Renal cortical epithelial cell (primary cell): Measurements from ENCODE around the gene LUC7L2. TPM values are rescaled to one million over a fixed set of nuclear protein-coding genes. Genes with fewer than 3 reads are reported as not detected.
"Not testable (repeated sequence)": the region's sequence is repeated elsewhere in the genome, so short reads cannot be mapped to it uniquely, and the experiment has no call there.

ENCODE experiments used
- DNase-seq: peaks from one replicate; pipeline ENCODE4 v3.0.0-alpha.2; 2011; ENCODE audit warnings: low read depth
- total RNA-seq: library from RNA; depleted of rRNA; stranded (reverse); fragments of >200 nt; gene quantifications from 2 replicates; pipeline ENCODE4 v1.2.3, GENCODE V29; 2014

Gene LUC7L2
- total RNA-seq, 1 donor from 2014 or later = 81.0 TPM

DNA sequence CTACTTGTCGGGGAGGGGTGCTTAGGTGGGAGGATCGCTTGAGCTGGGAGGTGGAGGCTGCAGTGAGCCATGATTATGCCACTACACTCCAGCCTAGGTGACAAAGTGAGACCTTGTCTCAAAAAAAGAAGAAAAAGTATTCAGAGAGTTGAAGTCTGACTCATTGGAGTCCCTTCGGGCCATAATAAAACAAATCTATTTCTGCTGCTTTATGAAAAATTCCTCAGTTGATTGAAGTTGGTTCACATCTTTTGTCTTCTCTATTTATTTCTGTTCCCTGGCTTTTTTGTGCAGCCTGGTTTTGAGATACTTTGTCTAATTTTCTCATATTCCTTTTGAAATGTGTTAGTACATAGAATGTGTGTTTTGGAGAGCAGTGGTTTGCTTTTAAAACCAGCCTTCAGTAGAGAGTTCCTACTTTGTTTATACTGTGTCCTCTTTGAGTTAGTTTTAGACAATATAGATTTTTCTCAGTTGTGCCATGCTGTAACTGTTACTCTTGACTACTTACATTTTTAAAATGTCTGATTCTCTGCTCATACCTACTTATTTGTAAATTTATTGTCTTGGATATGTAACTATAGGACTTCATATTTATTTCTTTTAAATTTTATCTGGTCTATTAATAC is 36.7 kb downstream of the LUC7L2 start:
- no peak for DNase-seq

DNA sequence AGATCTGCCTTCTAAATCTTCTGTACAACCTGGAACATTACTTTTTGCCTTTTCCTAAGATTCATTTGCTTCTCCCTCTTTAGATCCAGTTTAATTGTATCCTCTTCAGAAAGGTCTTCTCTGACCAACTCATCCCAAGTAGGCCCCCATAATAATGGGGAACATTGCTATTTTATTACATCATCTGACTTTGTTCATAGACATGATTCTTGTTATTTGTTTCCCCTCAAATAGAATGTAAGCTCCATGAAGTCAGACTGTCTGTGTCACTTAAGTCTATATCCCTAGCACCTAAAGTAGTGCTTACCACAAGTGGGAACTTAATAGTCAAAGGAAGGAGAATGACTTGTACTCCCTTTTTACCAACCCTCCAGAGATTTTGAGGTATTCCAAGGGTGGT is 37.5 kb downstream of the LUC7L2 start:
- no peak for DNase-seq

DNA sequence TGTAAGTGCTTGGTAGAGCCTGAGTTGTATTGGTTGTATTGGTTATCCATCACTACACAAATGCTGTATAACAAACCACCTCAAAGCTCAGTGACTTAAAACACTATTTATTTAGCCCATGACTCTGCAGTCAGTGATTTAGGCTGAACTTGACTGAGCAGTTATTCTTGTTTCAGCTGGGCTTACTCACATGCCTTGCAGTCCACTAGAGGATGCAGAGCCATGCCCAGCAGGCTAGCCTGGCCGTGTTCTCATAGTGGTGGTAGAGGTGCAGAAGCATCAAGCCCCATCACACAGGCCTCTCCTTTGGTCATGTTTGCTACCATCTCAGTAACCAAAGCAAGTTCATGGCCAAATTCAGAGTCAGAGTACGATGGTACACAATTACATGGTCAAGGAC is 43.9 kb downstream of the LUC7L2 start:
- DNase-seq = peak; percentile 47

DNA sequence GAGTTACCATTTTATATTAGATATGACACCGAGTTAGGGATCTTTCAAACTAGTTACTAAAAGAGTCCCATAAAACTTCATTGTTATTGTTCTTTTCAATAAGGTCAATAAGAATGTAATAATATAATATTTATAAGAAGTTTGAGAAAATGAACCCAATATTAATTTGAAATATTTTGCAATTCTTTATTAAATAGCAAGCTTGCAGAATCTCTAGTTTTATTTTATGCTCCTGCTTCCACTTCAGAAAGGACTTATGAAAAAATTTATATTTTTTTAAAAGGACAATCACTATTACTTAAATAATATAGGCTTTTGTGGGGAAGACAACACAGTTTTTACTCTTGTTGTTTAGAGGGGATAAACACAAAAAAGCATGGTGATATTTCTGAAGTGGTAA is 47.9 kb downstream of the LUC7L2 start:
- no peak for DNase-seq

DNA sequence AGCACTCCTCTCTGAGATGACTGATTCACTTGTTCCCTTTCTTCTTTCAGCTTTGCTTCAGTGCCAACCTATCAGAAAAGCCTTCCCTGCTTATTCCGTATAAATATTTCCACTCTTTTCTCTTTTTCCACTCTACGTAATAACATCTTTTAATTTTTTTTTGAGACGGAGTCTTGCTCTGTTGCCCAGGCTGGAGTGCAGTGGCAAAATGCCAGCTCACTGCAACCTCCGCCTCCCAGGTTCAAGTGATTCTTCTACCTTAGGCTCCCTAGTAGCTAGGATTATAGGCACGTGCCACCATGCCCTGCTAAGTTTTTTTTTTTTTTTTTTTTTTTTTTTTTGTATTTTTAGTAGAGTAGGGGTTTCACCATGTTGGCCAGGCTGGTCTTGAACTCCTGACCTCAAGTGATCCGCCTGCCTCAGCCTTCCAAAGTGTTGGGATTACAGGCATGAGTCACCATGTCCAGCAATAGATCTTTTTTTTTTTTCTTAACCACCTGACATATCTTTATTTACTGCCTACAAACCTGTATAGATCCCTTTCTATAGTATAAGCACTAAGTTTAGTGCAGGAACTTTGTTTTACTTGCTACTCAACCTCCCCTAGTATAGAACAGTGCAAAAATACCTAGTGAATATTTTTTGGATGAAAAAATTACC is 55.2 kb downstream of the LUC7L2 start:
- not testable (repeated sequence) for DNase-seq

DNA sequence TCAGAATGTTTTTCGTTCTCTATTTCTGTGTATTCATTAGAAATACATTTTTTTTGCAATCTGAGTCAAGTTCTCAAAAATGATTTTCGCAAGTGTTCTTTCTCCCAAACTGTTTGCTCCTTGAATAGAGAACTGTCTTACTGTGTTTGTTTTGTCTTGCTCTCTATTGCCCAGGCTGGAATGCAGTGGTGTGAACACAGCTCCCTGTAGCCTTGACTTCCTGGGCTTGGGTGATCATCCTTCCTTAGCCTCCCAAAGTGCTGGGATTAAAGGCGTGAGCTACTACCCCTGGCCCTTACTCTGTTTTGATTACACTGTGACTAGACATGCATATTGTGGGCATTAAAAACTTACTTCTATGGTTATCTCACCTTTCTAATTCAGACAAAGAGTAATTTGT is 56.7 kb downstream of the LUC7L2 start:
- no peak for DNase-seq

DNA sequence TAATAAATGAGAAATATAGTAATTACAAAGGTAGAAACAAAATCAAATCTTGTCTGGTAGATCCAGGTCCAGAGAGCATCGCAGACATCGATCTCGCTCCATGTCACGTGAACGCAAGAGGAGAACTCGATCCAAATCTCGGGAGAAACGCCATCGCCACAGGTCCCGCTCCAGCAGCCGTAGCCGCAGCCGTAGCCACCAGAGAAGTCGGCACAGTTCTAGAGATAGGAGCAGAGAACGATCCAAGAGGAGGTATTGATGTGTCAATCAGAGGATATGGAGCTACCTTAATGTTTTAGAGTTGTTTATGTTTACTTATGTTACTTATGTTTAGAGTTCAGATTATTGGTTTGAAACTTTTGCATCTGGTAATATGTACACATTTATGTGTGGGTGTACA is 57.8 kb downstream of the LUC7L2 start:
- DNase-seq = no peak

DNA sequence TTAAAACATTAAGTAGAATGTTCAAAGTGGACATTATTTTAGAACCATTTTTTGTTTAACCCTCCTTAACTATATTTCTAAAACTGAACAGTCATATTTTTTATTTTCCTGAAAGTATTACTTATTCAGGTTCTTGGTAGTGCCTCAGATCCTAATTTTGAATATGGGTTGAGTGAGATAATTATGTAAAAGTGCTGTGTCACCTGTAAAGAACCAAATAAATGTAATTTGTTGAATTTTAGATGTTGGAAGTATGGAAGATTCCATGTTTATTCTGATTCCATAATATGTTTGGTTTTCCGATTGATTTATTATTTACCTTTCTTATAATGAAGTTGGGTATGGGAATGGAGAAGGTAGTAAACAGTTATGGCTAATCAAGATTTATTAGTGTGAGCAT is 61.4 kb downstream of the LUC7L2 start:
- no peak for DNase-seq

DNA sequence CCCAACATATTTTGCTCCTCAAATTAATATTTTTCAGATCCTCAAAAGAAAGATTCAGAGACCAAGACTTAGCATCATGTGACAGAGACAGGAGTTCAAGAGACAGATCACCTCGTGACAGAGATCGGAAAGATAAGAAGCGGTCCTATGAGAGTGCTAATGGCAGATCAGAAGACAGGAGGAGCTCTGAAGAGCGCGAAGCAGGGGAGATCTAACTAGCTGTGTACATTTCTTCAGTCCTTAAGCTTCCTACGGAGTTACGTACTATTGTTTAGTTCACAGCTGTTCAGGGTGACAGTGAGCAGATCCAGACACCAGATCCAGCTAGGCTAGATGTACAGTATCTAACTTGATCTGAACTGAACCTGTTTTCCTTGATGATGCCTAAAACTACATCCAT is 62.4 kb downstream of the LUC7L2 start:
- no peak for DNase-seq

DNA sequence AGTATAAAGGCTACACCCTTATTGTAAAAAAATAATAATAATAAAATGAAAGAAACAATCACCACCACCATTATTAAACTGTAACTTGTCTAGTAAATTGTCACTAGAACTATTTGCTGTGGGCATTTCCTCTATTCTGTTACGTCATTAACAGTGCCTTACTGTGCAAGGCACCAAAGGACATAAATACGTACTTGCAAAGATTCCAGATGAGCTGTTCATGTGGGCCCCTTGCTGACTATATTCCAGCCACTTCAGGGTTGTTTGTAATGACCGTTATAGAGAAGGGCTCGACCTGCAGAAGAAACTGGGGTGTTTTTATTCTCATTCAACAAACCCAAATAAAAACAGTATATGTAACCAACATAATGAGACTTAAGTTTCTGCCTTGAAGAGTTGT is 63.4 kb downstream of the LUC7L2 start:
- no peak for DNase-seq

DNA sequence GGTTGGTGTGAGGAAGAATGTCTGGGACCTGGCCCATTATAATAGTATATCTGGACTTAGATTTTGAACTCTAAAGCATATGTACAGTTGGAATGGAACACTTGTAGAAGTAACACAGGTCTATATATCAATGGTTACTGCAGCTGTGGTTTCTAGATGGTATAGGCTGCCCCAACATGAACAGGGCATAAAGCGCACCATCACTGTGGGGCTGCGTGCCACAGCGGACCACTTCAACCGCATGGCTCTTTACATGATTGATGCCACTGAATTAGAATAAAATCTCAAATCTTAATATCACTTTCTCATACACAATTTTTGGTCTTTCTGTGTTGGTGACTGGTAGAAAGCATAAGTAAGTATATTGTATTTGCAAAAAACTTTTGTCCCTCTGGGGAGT is 64.3 kb downstream of the LUC7L2 start:
- no peak for DNase-seq

DNA sequence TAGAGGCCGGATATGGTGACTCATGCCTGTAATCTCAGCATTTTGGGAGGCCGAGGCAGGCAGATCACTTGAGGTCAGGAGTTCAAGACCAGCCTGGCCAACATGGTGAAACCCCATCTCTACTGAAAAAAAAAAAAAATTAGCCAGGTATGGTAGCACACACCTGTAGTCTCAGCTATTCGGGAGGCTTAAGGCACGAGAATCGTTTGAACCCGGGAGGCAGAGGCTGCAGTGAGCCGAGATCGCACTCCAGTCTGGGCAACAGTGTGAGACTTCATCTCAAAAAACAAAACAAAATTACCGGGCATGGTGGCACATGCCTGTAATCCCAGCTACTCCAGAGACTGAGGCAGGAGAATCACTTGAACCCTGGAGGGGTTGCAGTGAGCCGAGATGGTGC is 66.0 kb downstream of the LUC7L2 start:
- not testable (repeated sequence) for DNase-seq

DNA sequence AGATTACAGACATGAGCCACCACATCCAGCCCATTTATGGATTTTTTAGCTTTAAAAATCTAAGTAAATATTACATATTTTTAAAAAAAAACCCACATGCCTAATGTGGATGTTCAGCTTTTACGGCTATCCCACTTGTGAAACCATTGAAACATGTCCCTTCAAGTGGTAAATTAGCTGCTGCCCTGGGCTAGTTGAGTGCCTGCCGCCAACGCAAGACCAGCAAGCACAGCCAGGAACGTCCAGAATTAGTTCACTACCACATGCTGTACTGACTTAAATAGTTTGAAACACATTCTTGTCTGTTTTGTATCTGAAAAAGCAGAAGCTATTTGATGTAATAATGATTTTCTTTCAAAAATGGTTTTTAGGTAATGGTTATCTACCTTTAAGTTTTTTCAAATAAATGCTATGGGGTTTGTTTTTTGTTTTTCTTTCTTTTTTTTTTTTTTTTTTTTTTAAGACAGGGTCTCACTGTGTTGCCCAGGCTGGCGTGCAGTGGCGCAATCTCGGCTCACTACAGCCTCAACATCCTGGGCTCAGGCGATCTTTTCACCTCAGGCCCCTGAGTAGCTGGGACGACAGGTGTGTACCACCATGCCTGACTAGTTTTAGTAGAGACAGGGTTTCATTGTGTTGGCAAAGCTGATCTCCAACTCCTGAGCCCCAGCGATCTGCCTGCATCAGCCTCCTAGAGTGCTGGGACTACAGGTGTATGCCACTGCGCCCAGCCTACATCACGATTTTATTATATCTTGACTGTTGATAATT is 66.7 kb downstream of the LUC7L2 start:
- no peak for DNase-seq

DNA sequence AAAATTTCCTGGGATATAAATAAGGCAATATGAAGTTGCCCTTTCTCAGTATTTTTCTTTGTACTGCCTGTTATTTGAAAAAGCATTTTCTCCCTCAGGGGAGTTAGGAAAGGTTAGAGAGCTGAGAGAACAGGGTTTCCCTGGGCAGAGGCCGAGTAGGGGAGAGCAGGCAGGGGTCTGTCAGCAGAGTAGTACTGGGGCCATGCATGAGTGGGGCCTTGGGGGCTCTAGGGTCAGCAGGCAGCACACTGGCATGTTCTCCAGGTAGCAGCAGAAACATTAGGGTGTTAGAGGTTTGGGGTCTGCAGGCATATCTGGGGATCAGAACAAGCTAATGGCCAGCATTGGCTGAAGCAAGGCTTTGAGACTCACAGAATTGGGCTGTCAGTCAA is 67.3 kb downstream of the LUC7L2 start:
- no peak for DNase-seq

DNA sequence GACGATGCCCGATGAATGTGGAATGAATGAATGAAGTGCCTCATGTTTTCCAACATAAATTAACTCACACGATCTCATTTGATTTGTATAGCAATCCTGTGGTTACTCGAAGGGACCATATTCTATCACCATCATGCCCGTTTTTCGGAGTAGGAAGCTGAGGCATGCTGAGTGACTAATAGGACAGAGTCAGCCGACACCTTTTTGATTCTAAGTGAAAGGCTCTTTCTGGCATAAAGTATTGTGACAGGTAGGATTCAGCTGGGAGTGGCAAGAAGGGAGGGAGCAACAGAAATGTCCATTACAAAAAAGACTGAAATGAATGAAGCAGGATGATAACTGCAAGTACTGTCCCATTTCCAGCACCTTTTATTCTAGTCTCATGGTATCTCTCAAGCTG is 68.1 kb downstream of the LUC7L2 start:
- no peak for DNase-seq

DNA sequence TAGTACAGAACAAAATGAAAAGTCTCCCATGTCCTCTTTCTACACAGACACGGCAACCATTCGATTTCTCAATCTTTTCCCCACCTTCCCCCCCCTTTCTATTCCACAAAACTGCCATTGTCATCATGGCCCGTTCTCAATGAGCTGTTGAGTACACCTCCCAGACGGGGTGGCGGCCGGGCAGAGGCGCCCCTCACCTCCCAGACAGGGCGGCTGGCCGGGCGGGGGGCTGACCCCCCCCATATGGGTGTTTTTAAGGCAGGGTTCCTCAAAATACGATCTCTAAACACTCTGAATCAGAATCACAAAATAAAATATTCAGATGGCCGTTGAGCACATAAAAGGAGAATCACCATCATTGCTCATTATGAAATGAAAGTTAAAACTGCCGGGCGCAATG is 70.0 kb downstream of the LUC7L2 start:
- DNase-seq = not testable (repeated sequence)

DNA sequence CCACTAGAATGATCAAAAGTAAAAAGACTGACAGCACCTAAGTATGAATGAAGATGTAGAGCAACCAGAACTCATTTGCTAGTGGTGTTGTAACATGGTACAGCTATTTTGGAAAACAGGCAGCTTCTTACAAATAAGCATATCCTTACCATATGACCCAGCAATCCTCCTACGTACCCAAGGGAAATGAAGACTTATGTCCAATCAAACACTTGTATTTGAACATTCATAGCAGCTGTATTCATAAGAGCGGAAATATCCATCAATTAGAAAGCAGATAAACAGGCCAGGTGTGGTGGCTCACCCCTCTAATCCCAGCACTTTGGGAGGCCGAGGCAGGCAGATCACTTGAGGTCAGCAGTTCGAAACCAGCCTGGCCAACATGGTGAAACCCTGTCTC is 70.7 kb downstream of the LUC7L2 start:
- DNase-seq = no peak

DNA sequence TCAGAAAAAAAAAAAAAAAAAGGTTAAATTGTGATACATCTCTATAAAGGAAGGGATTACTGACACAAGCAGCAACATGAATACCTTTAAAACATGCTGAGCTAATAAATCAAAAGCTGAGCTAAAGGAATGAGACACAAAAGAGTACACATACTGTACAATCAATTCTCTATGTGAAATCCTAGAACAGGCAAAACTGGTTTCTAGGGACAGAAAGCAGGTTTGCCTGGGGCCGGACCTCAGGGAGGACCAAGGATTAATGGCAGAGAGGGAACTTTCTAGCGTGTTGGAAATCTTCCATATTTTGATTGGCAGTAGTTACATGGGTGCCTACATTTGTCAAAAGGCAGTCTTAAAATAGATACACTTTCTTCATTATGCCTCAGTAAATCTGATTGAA is 71.3 kb downstream of the LUC7L2 start:
- DNase-seq = no peak

DNA sequence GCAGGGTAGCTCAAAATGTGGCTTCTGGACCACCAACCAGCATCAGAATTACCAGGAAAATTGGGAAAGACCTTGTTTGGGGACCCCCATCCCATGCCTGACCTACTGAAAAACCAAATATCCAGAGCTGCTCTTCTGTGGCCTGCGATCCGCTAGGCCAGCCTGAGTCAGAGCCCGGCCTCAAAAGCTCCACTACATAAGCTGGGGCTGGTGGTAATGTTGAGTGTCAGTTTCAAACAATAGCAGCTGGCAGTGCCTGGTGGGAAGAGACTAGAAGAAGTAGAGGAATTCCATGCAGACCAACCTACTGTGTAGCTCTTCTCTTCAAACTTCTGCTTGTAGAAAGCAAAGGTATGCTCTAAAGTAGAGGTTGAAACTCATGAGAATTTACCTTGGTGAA is 71.8 kb downstream of the LUC7L2 start:
- DNase-seq = peak; percentile 23

DNA sequence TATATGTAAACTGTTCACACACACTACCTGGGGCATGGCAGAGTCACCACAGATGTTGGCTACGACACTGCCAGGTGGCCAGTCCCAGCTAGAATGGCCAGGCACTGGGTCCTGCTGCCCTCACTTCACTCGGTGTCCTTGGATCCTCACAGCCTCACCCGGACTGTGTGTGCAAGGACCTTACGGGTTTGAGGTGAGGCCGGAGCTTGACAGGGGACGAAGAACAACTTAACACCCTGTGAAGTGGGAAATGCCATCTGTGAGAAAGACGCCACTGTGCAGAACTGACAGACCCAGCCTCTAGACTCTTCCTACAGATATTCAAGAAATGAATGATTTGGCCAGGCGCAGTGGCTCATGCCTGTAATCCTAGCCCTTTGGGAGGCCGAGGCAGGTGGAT is 77.1 kb downstream of the LUC7L2 start:
- no peak for DNase-seq

DNA sequence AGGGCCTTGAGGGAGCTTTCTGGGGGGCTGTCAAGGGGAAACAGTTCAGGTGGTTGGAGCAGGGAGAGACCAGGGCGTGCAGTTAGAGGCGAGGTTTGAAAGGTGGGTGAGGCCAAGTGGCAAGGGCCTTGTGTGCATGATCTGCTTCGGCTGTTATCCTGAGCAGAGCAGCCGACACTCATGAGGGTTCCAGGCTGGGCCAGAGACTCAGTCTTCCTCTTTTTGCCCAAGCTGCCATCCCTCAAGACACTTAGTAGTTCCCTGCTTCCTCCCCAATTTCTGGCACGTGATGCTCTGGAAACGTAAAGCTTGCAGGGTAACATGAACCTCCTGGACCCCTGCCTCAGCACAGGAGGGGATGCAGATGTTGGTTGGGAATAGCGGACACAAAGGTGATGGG is 79.7 kb downstream of the LUC7L2 start:
- no peak for DNase-seq

DNA sequence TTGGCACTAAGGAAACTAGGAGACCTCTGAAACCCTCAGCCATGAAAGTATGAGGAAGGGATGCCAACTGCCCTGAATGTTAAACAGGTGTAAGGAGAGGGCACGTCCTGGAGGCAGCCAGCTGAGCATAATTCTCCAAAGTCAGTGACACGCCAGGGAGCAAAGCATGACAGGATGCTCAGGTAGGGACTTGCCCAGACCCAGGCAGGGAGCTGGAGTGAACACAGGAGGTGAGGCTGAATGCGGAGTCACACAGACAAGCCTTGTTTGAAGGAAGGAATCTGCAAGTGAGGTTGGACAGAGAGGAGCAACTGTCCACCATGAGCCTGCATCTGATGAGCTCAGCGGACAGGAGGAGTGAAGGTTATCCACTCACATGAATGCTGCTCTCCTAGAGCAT is 82.3 kb downstream of the LUC7L2 start:
- DNase-seq = peak; percentile 18
